Measurements from ENCODE around the gene AGO3.

Gene AGO3

GRCh38 chr1:36089393-36090121 lies 158.7 kb downstream of the AGO3 start:
- DNase-seq (ENCODE audit: low spot score), result peak; percentile 70
- no peak for TF ChIP-seq CTCF (IDR thresholded peaks at IDR 0.05)
- Histone ChIP-seq H3K4me3 (peak overlapping the region; percentile 95), H3K27ac (peak overlapping the region; percentile 81 to 94)

GRCh38 chr1:36091141-36091540 lies 160.2 kb downstream of the AGO3 start:
- no peak for DNase-seq (ENCODE audit: low spot score)
- TF ChIP-seq CTCF (IDR thresholded peaks at IDR 0.05), result no peak
- no peak overlapping the region for H3K4me3 ChIP-seq
- H3K27ac ChIP-seq, result no peak overlapping the region

- Histone ChIP-seq H3K27ac (no peak overlapping the region), H3K4me3 (no peak overlapping the region)
- no peak for TF ChIP-seq CTCF (IDR thresholded peaks at IDR 0.05)
- DNase-seq (ENCODE audit: low spot score), result no peak
Measured at GRCh38 chr1:36091698-36092097, 160.8 kb downstream of the AGO3 start.

GRCh38 chr1:36092166-36092797 lies 161.4 kb downstream of the AGO3 start:
- no peak for DNase-seq (ENCODE audit: low spot score)
- TF ChIP-seq CTCF (IDR thresholded peaks at IDR 0.05), result no peak
- Histone ChIP-seq H3K4me3 (no peak overlapping the region), H3K27ac (no peak overlapping the region)

- H3K4me3 ChIP-seq, result no peak overlapping the region
- no peak overlapping the region for H3K27ac ChIP-seq
- TF ChIP-seq CTCF (IDR thresholded peaks at IDR 0.05), result no peak
- no peak for DNase-seq (ENCODE audit: low spot score)
Measured at GRCh38 chr1:36092798-36093185, 161.9 kb downstream of the AGO3 start.

GRCh38 chr1:36093226-36093625 lies 162.3 kb downstream of the AGO3 start:
- peak; percentile 62 for DNase-seq (ENCODE audit: low spot score)
- Histone ChIP-seq H3K27ac (no peak overlapping the region), H3K4me3 (no peak overlapping the region)
- TF ChIP-seq CTCF (IDR thresholded peaks at IDR 0.05), result no peak

- TF ChIP-seq CTCF (IDR thresholded peaks at IDR 0.05), result no peak
- no peak overlapping the region for H3K4me3 ChIP-seq
Measured at GRCh38 chr1:36093929-36094328, 163.0 kb downstream of the AGO3 start.

More at GRCh38 chr1:36093929-36094328, 163.0 kb downstream of the AGO3 start:
- peak; percentile 72 for DNase-seq (ENCODE audit: low spot score)
- H3K27ac ChIP-seq, result peak overlapping the region in 1 of 2 donors; percentile 20

All from coronary artery (tissue), 2 donors.